Lung (tissue), 12 donors: ENCODE data around the gene CCN6. TPM values are rescaled to one million over a fixed set of nuclear protein-coding genes. Genes with fewer than 3 reads are reported as not detected.
A peak's percentile ranks its signal among the peaks of the same experiment; 100 is the strongest.

Source experiments
- ATAC-seq: fragments of 200-7000 bp; cut with Tn5 transposase; one replicate; pipeline ENCODE4 v1.9.1; 2020; ENCODE audit warnings: moderate number of reproducible peaks; ENCODE audit not compliant: insufficient read depth, low FRiP score
- DNase-seq, 3 donors: peaks; one replicate each; pipeline ENCODE4 v3.0.0-alpha.2; 2013 to 2017
- H3K27ac ChIP-seq, 2 donors: one replicate each; pipeline ENCODE4 v1.5.1; 2013; ENCODE audit warnings: mild to moderate bottlenecking in 2 of 2, moderate library complexity in 2 of 2, control low read depth in 1 of 2, inconsistent platforms in 1 of 2, low read depth in 1 of 2, low read length in 1 of 2
- H3K27me3 ChIP-seq, 3 donors: one replicate each; pipeline ENCODE4 v1.5.1; 2013; ENCODE audit warnings: low read length in 2 of 3; ENCODE audit not compliant: control insufficient read depth in 3 of 3, insufficient read depth in 3 of 3
- H3K36me3 ChIP-seq, 4 donors: one replicate each; pipeline ENCODE4 v1.5.1; 2013; ENCODE audit warnings: low read length in 4 of 4, mild to moderate bottlenecking in 1 of 4, moderate library complexity in 1 of 4; ENCODE audit not compliant: control insufficient read depth in 4 of 4, insufficient read depth in 4 of 4
- H3K4me1 ChIP-seq, 5 donors: one replicate each; pipeline ENCODE4 v1.5.1; 2013; ENCODE audit warnings: low read length in 5 of 5, mild to moderate bottlenecking in 2 of 5, moderate library complexity in 1 of 5; ENCODE audit not compliant: control insufficient read depth in 5 of 5, insufficient read depth in 5 of 5
- H3K4me3 ChIP-seq: one replicate; pipeline ENCODE4 v1.5.1; 2013; ENCODE audit warnings: mild to moderate bottlenecking, control low read depth, moderate library complexity
- H3K9ac ChIP-seq, 2 donors: one replicate each; pipeline ENCODE4 v1.5.1; 2013; ENCODE audit warnings: low read length in 2 of 2, control low read depth in 1 of 2; ENCODE audit not compliant: insufficient read depth in 1 of 2
- H3K9me3 ChIP-seq, 4 donors: one replicate each; pipeline ENCODE4 v1.5.1; 2013; ENCODE audit warnings: low read length in 3 of 4, mild to moderate bottlenecking in 1 of 4, moderate library complexity in 1 of 4; ENCODE audit not compliant: control insufficient read depth in 4 of 4, insufficient read depth in 3 of 4
- WGBS, 2 donors: extraction: QIAGEN DNeasy Blood & Tissue Kit; methylation state at CpG; one replicate each; pipeline ENCODE4 v1.1.7; 2013; 5-methylcytosine and 5-hydroxymethylcytosine counted together
- polyA plus RNA-seq, 2 donors: library from polyadenylated mRNA; stranded (reverse); fragments of 200-250 nt; gene quantifications; one replicate each; pipeline ENCODE4 v1.2.1, GENCODE V29; 2013
- total RNA-seq, 2 donors: library from RNA; depleted of rRNA in 1 of 2; stranded (reverse); fragments of >200 nt in 1 of 2; gene quantifications; one replicate each; pipeline ENCODE4 v1.2.1, GENCODE V29; 2014 to 2021
- TF ChIP-seq, protein P1 (sequence below): IDR thresholded peaks from 2 replicates; pipeline ENCODE4 v1.5.1; 2012; ENCODE audit warnings: mild to moderate bottlenecking; ENCODE audit errors: control extremely low read depth, extremely low read depth
- donor health status: control.
- donor health status: control.
- donor health status: Bipolar disorder and iron deficiency.
- donor health status: healthy.
- donor health status: DM: yes; HTN: yes; CAD: no.

The CCN6 gene
- total and polyA plus RNA-seq, 4 donors, result not detected

DNA sequence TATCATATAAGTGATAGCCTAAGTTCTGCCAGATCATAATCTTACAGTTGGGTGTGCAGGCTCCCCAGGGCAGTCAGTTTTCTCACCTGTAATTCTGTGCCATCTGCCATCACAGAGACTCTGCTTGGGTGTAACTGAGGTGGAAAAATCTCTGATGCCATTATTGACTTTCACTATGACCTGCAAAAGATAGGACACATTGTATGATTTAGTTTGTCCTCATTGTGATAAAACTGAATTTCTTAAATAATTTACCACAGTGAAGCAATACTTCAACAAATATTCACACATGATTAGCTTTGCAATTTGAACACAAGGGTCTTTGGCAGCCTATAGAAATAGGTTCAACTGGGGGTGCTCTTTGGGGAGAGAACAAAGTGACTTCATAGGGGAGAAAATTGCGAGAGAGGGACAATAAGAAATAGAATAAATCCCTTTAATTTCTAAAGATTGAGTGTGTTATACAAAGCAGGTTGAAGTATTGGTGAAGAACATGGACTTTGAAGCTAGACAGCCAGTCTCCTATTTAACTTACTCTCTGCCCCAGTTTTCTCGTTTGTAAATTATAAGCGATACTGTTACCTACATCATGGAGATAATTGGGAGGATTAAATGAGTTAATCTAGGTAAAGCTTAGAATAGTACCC is 60.8 kb downstream of the CCN6 start:
- H3K36me3 ChIP-seq, result peaks cover 9 to 63% (median 45%) of the 10 kb centered on the region in 4 donors
- H3K27ac ChIP-seq, result no peak overlapping the region
- H3K9ac ChIP-seq, result peak overlapping the region; percentile 4 to 19
- DNase-seq (no peak), ATAC-seq (no peak)
- no peaks in the 10 kb centered on the region for H3K9me3 ChIP-seq
- H3K27me3 ChIP-seq, result no peaks in the 10 kb centered on the region
- no peak overlapping the region for H3K4me3 ChIP-seq
- 94 to 97% methylated on average over 3 of the region's 3 CpGs for WGBS, 2 donors
- H3K4me1 ChIP-seq, result peaks cover 0 to 24% (median 12%) of the 10 kb centered on the region in 5 donors
- TF ChIP-seq, protein P1, sequence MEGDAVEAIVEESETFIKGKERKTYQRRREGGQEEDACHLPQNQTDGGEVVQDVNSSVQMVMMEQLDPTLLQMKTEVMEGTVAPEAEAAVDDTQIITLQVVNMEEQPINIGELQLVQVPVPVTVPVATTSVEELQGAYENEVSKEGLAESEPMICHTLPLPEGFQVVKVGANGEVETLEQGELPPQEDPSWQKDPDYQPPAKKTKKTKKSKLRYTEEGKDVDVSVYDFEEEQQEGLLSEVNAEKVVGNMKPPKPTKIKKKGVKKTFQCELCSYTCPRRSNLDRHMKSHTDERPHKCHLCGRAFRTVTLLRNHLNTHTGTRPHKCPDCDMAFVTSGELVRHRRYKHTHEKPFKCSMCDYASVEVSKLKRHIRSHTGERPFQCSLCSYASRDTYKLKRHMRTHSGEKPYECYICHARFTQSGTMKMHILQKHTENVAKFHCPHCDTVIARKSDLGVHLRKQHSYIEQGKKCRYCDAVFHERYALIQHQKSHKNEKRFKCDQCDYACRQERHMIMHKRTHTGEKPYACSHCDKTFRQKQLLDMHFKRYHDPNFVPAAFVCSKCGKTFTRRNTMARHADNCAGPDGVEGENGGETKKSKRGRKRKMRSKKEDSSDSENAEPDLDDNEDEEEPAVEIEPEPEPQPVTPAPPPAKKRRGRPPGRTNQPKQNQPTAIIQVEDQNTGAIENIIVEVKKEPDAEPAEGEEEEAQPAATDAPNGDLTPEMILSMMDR, result no peak

DNA sequence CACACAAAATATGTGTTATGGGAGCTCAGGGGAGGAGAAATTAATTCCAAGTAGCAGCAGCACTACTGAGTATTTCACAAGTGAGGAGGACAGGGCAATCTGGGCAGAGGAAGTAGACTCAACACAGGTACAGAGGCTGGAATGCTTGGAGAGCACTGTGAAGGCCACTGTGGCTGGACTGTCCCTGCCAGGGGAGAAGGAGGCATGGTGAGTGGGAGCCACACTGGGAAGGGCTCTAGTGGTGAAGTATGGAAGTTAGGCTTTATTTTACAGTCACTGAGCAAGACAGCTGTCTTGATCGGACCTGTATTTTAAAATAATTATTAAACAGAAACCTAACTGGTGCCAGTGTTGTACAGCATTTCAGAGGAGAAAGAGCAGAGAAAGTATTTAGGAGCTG is 62.3 kb downstream of the CCN6 start:
- no peak overlapping the region for H3K9ac ChIP-seq
- peaks cover 0 to 18% (median 12%) of the 10 kb centered on the region in 5 donors for H3K4me1 ChIP-seq
- no peaks in the 10 kb centered on the region for H3K27me3 ChIP-seq
- no peaks in the 10 kb centered on the region for H3K9me3 ChIP-seq
- 90 to 100% methylated on average over 1 of the region's 1 CpG for WGBS, 2 donors
- DNase-seq (no peak), ATAC-seq (no peak)
- peaks cover 10 to 63% (median 48%) of the 10 kb centered on the region in 4 donors for H3K36me3 ChIP-seq
- H3K27ac ChIP-seq, result no peak overlapping the region
- TF ChIP-seq, protein P1, result no peak
- no peak overlapping the region for H3K4me3 ChIP-seq

DNA sequence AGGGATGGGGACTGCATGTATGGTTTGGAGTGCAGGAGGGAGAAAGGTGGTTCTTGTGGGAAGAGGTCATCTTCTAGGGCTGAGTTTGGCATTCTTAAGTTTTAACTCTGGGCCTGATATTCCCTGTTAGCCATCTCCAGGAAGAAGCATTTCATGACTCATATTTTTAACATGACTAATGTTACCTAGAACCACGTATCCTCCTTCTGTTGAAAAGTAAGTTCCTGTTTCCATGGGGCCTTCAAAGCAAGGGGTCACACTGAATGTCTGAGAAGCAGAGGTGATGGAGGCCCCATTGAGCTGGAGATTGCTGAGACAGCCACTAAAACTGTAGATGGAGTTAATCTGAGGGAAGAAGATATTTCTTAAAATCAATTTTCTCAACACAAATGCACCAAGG is 63.6 kb downstream of the CCN6 start:
- no peak for ATAC-seq
- Histone ChIP-seq H3K9ac (no peak overlapping the region), H3K27ac (peak overlapping the region in 1 of 2 donors; percentile 26), H3K9me3 (no peaks in the 10 kb centered on the region), H3K4me1 (peaks cover 0 to 18% (median 8%) of the 10 kb centered on the region in 5 donors), H3K27me3 (no peaks in the 10 kb centered on the region), H3K4me3 (no peak overlapping the region), H3K36me3 (peaks cover 10 to 60% (median 45%) of the 10 kb centered on the region in 4 donors)
- TF ChIP-seq, protein P1, result no peak
- no peak for DNase-seq
- 28 to 43% methylated on average over 1 of the region's 1 CpG for WGBS, 2 donors

DNA sequence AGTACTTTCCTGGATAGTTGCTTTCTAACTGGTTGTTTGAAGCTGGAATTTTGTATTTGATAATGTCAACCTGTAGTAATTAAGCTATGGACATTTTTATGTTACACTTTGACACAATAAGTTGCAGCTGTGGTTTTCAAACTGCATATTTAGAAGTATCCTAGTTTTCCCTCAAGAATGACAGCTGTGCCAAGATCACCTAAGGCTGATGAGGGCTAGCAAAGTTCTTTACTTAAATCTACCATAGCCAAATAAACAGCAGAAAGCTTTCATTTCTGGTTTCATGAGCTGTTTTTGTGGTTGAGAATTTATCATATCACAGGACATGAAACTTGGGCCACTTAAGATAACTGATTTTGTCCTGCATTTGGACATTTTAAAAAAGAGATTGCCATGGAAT is 64.1 kb downstream of the CCN6 start:
- H3K36me3 ChIP-seq, result peaks cover 10 to 60% (median 44%) of the 10 kb centered on the region in 4 donors
- no peaks in the 10 kb centered on the region for H3K9me3 ChIP-seq
- peaks cover 2 to 18% (median 8%) of the 10 kb centered on the region in 5 donors for H3K4me1 ChIP-seq
- DNase-seq (no peak), ATAC-seq (no peak)
- no peak overlapping the region for H3K27ac ChIP-seq
- H3K9ac ChIP-seq, result no peak overlapping the region
- TF ChIP-seq, protein P1, result no peak
- H3K4me3 ChIP-seq, result no peak overlapping the region
- H3K27me3 ChIP-seq, result no peaks in the 10 kb centered on the region
